Osteocyte (in vitro differentiated cells): ENCODE data around the gene SPTLC3. TPM values are rescaled to one million over a fixed set of nuclear protein-coding genes. Genes with fewer than 3 reads are reported as not detected.

Source experiments
- DNase-seq: peaks from one replicate; pipeline ENCODE4 v3.0.0; 2021; ENCODE audit warnings: mixed read lengths; ENCODE audit not compliant: unreplicated experiment; ENCODE audit errors: extremely low spot score
- H3K27ac Mint-ChIP-seq: one replicate; pipeline ENCODE4 v1.8.0; 2021; ENCODE audit warnings: mild to moderate bottlenecking, mixed read lengths; ENCODE audit not compliant: unreplicated experiment
- H3K27me3 Mint-ChIP-seq: one replicate; pipeline ENCODE4 v1.8.0; 2021; ENCODE audit warnings: mixed read lengths; ENCODE audit not compliant: unreplicated experiment
- H3K36me3 Mint-ChIP-seq: one replicate; pipeline ENCODE4 v1.8.0; 2021; ENCODE audit warnings: mixed read lengths; ENCODE audit not compliant: unreplicated experiment
- H3K4me1 Mint-ChIP-seq: one replicate; pipeline ENCODE4 v1.8.0; 2021; ENCODE audit warnings: mixed read lengths; ENCODE audit not compliant: unreplicated experiment
- H3K4me3 Mint-ChIP-seq: one replicate; pipeline ENCODE4 v1.8.0; 2021; ENCODE audit warnings: mild to moderate bottlenecking, moderate library complexity, mixed read lengths; ENCODE audit not compliant: unreplicated experiment
- H3K9me3 Mint-ChIP-seq: one replicate; pipeline ENCODE4 v1.8.0; 2021; ENCODE audit warnings: mixed read lengths; ENCODE audit not compliant: unreplicated experiment
- total RNA-seq: library from RNA; stranded (reverse); gene quantifications from 2 replicates; pipeline ENCODE4 v1.2.1, GENCODE V29; 2021
- TF ChIP-seq, protein P1 (sequence below): fragments of 200-600 bp; sonication (generic); IDR thresholded peaks from 2 replicates; pipeline ENCODE4 v1.5.0; 2021; ENCODE audit warnings: antibody characterized with exemption, mild to moderate bottlenecking, moderate library complexity

Gene SPTLC3
- total RNA-seq, 1 donor from 2014 or later = 5.0 TPM

DNA sequence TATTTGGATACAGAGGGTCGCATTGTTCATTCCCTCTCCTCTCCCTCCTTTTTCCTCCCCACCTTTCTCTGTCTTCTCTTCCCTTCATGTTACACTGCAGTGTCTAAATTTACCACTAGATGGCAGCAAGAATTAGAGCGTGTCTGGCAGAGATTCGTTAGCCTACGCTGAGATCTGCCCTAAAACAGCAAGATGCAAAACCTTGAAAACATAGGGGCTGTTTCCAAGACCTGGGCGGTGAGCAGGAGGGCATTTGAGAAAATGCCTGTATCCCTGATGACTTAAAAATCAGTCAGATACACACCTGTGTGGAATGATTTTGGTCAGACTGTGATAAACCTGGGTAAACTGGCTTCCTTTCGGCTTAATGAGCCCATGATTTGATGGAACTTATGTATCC, 110.8 kb downstream of the SPTLC3 start:
- Mint-ChIP-seq H3K4me3 (no peak overlapping the region), H3K4me1 (no peaks in the 10 kb centered on the region), H3K27me3 (peaks cover 7% of the 10 kb centered on the region), H3K36me3 (no peaks in the 10 kb centered on the region), H3K9me3 (no peaks in the 10 kb centered on the region), H3K27ac (no peak overlapping the region)
- TF ChIP-seq, protein P1, sequence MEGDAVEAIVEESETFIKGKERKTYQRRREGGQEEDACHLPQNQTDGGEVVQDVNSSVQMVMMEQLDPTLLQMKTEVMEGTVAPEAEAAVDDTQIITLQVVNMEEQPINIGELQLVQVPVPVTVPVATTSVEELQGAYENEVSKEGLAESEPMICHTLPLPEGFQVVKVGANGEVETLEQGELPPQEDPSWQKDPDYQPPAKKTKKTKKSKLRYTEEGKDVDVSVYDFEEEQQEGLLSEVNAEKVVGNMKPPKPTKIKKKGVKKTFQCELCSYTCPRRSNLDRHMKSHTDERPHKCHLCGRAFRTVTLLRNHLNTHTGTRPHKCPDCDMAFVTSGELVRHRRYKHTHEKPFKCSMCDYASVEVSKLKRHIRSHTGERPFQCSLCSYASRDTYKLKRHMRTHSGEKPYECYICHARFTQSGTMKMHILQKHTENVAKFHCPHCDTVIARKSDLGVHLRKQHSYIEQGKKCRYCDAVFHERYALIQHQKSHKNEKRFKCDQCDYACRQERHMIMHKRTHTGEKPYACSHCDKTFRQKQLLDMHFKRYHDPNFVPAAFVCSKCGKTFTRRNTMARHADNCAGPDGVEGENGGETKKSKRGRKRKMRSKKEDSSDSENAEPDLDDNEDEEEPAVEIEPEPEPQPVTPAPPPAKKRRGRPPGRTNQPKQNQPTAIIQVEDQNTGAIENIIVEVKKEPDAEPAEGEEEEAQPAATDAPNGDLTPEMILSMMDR = peak; percentile 92
- DNase-seq = no peak

DNA sequence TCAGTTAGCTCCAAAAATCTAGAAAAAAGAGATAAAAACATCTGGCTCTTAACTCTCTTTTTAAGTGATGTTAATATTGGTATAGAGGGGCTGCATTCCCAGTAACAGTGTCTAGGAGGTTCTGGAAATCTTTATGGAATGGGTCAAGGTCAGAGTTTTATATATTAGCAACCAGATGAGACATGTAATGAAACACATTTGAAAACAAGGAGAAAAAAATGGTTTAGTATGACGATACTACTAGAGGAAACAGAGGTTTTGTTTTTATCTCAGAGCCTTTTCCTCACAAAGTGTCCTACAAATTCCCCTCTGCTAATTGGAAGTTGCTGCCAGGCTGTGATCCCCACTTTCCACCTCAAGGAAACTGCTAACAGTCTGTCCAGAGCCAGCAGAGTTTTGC, 111.7 kb downstream of the SPTLC3 start:
- no peak overlapping the region for H3K4me3 Mint-ChIP-seq
- TF ChIP-seq, protein P1 = no peak
- H3K27me3 Mint-ChIP-seq = peaks cover 7% of the 10 kb centered on the region
- H3K9me3 Mint-ChIP-seq = no peaks in the 10 kb centered on the region
- H3K27ac Mint-ChIP-seq = no peak overlapping the region
- H3K4me1 Mint-ChIP-seq = no peaks in the 10 kb centered on the region
- H3K36me3 Mint-ChIP-seq = no peaks in the 10 kb centered on the region
- DNase-seq = no peak

DNA sequence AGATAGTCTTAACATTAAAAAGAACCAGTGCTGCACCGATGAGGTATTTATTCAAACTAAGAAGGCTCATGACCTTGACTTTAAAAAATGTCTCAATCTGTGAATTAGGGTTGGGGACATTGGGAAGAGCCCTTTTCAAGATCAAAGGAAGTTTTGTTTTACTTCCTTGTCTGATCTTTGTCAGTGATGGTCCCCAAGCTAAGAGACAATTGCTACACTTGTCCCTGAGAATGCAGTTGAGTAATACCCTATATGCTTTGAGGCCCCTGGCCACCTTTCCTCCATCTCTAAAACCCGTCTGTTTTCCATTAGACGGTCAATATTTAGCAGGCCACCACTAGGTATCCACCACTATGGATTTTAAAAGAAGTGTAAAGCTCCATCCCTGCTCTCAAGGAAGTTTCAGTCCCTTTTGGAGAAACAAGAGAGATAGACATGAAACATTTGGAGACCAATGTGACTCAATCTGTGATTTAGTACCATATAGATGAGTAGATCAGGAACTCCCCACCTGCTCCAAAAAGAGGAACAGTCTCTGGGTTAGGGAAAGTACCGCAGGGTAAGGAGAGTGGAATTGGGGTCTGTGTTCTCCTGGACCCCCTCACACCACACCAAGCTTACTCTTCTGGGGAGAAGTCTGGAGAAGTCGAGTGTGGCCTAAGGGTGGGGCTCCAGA, 113.2 kb downstream of the SPTLC3 start:
- TF ChIP-seq, protein P1 = no peak
- Mint-ChIP-seq H3K36me3 (no peaks in the 10 kb centered on the region), H3K4me1 (no peaks in the 10 kb centered on the region), H3K27me3 (peaks cover 2% of the 10 kb centered on the region), H3K4me3 (no peak overlapping the region), H3K9me3 (no peaks in the 10 kb centered on the region), H3K27ac (no peak overlapping the region)
- no peak for DNase-seq

DNA sequence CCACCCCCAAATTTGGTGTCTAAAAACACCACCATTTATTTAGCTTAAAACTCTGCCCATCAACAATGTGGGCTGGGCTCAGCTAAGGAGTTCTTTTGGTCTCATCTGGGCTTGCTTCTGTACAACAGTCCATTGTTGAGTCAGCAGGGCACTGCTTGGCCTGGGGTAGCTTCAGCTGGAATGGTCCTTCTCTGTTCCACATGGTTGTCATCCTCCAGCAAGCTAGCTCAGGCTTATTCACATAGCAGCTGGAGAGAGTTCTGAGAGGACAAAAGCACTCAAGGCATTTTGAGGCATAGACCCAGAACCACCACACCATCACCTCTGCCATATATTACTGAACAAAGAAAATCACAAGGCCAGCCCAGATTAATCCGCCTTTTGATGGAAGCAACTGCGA, 116.7 kb downstream of the SPTLC3 start:
- Mint-ChIP-seq H3K27ac (no peak overlapping the region), H3K36me3 (peaks cover 5% of the 10 kb centered on the region), H3K4me3 (no peak overlapping the region), H3K4me1 (no peaks in the 10 kb centered on the region), H3K27me3 (peaks cover 7% of the 10 kb centered on the region), H3K9me3 (no peaks in the 10 kb centered on the region)
- TF ChIP-seq, protein P1 = no peak
- DNase-seq = no peak

DNA sequence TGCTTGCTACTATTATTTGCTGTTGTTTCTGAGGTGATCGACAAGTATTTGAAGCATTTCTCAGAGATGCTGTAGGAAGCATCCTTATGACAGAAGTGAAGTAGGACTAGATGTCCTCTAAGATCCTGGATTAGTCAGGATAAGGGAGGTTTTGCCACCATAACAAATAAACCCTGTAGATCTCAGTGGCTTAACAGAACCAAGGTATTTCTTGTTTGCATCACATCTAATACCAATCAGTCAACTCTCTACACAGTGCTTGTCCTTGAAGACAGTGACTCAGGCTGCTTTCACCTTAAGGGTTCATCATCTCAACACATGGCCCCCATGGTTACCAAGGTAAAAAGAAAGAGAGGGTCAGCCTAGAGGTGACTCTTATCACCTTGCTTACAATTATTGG, 119.4 kb downstream of the SPTLC3 start:
- no peak for DNase-seq
- no peaks in the 10 kb centered on the region for H3K9me3 Mint-ChIP-seq
- H3K27ac Mint-ChIP-seq = no peak overlapping the region

More for the DNA sequence above, 119.4 kb downstream of the SPTLC3 start:
- Mint-ChIP-seq H3K4me3 (no peak overlapping the region), H3K4me1 (no peaks in the 10 kb centered on the region), H3K27me3 (peaks cover 19% of the 10 kb centered on the region), H3K36me3 (peaks cover 11% of the 10 kb centered on the region)
- TF ChIP-seq, protein P1 = no peak
